SU-DHL-6 (cell line): ENCODE results near the gene CAMKK2.
"Not testable (repeated sequence)": the region's sequence is repeated elsewhere in the genome, so short reads cannot be mapped to it uniquely, and the experiment has no call there.

Experiments
- EZH2phosphoT487 ChIP-seq: fragments of 200-600 bp; sonication (generic), shearing (Covaris generic); conservative IDR thresholded peaks from 2 replicates; pipeline ENCODE4 v1.6.1; 2018; ENCODE audit warnings: mild to moderate bottlenecking, antibody characterized with exemption, low read length, moderate library complexity, mixed read lengths
- TF ChIP-seq, protein P1 (sequence below): fragments of 200-600 bp; sonication (generic); IDR thresholded peaks from one replicate; pipeline ENCODE4 v1.5.1; 2017; ENCODE audit warnings: antibody characterized with exemption, mild to moderate bottlenecking, low read length, moderate library complexity; ENCODE audit not compliant: insufficient read depth, poor library complexity, severe bottlenecking

DNA sequence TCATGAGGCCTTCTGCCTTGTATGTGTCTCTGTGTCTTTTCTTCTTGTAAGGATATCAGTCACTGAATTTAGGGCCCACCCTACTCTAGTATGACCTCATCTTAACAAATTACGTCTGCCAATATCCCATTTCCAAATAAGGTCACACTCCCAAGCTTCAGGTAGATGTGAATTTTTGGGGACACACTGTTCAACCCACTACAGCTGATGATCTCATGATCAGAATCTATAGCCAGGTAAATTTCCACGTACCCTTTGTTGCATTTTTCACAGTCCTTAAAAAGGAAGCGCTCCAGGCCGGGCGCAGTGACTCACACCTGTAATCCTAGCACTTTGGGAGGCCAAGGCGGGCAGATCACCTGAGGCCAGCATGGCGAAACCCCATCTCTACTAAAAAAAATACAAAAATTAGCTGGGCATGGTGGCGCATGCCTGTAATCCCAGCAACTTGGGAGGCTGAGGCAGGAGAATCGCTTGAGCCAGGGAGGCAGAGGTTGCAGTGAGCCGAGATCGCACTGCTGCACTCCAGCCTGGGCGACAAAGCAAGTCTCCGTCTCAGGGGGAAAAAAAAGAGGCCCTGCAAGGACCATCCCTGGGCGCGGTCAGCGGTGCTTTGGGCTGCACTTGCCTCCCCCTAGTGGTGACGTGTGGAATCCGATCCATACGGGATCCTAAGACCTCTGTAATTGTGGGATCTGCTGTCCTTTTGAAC is 66.5 kb downstream of the CAMKK2 start:
- TF ChIP-seq EZH2phosphoT487: not testable (repeated sequence)
- TF ChIP-seq, protein P1, sequence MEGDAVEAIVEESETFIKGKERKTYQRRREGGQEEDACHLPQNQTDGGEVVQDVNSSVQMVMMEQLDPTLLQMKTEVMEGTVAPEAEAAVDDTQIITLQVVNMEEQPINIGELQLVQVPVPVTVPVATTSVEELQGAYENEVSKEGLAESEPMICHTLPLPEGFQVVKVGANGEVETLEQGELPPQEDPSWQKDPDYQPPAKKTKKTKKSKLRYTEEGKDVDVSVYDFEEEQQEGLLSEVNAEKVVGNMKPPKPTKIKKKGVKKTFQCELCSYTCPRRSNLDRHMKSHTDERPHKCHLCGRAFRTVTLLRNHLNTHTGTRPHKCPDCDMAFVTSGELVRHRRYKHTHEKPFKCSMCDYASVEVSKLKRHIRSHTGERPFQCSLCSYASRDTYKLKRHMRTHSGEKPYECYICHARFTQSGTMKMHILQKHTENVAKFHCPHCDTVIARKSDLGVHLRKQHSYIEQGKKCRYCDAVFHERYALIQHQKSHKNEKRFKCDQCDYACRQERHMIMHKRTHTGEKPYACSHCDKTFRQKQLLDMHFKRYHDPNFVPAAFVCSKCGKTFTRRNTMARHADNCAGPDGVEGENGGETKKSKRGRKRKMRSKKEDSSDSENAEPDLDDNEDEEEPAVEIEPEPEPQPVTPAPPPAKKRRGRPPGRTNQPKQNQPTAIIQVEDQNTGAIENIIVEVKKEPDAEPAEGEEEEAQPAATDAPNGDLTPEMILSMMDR: peak; percentile 53
